ENCODE data around the gene MXRA7.

The MXRA7 gene

GRCh38 chr17:76684756-76685155 lies 26.0 kb downstream of the MXRA7 start:
- no peak overlapping the region for H3K4me3 ChIP-seq (ENCODE audit: low read depth, low read length)
- TF ChIP-seq, protein P1, sequence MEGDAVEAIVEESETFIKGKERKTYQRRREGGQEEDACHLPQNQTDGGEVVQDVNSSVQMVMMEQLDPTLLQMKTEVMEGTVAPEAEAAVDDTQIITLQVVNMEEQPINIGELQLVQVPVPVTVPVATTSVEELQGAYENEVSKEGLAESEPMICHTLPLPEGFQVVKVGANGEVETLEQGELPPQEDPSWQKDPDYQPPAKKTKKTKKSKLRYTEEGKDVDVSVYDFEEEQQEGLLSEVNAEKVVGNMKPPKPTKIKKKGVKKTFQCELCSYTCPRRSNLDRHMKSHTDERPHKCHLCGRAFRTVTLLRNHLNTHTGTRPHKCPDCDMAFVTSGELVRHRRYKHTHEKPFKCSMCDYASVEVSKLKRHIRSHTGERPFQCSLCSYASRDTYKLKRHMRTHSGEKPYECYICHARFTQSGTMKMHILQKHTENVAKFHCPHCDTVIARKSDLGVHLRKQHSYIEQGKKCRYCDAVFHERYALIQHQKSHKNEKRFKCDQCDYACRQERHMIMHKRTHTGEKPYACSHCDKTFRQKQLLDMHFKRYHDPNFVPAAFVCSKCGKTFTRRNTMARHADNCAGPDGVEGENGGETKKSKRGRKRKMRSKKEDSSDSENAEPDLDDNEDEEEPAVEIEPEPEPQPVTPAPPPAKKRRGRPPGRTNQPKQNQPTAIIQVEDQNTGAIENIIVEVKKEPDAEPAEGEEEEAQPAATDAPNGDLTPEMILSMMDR (IDR thresholded peaks at IDR 0.05; ENCODE audit: control insufficient read depth, extremely low read depth, insufficient read depth), result no peak
- DNase-seq (ENCODE audit: low read depth), result no peak

GRCh38 chr17:76683921-76684745 lies 26.6 kb downstream of the MXRA7 start:
- TF ChIP-seq, protein P1 (IDR thresholded peaks at IDR 0.05; ENCODE audit: control insufficient read depth, extremely low read depth, insufficient read depth), result no peak
- H3K4me3 ChIP-seq (ENCODE audit: low read depth, low read length), result no peak overlapping the region
- no peak for DNase-seq (ENCODE audit: low read depth)

GRCh38 chr17:76683011-76683755 lies 27.6 kb downstream of the MXRA7 start:
- no peak for DNase-seq (ENCODE audit: low read depth)
- TF ChIP-seq, protein P1 (IDR thresholded peaks at IDR 0.05; ENCODE audit: control insufficient read depth, extremely low read depth, insufficient read depth), result no peak

GRCh38 chr17:76682296-76682695 lies 28.5 kb downstream of the MXRA7 start:
- no peak overlapping the region for H3K4me3 ChIP-seq (ENCODE audit: low read depth, low read length)
- TF ChIP-seq, protein P1 (IDR thresholded peaks at IDR 0.05; ENCODE audit: control insufficient read depth, extremely low read depth, insufficient read depth), result no peak
- no peak for DNase-seq (ENCODE audit: low read depth)

More at GRCh38 chr17:76683011-76683755, 27.6 kb downstream of the MXRA7 start:
- H3K4me3 ChIP-seq (ENCODE audit: low read depth, low read length), result no peak overlapping the region

- no peak overlapping the region for H3K4me3 ChIP-seq (ENCODE audit: low read depth, low read length)
- DNase-seq (ENCODE audit: low read depth), result no peak
- TF ChIP-seq, protein P1 (IDR thresholded peaks at IDR 0.05; ENCODE audit: control insufficient read depth, extremely low read depth, insufficient read depth), result peak; percentile 79
Measured at GRCh38 chr17:76681222-76682137, 29.3 kb downstream of the MXRA7 start.

DNA sequence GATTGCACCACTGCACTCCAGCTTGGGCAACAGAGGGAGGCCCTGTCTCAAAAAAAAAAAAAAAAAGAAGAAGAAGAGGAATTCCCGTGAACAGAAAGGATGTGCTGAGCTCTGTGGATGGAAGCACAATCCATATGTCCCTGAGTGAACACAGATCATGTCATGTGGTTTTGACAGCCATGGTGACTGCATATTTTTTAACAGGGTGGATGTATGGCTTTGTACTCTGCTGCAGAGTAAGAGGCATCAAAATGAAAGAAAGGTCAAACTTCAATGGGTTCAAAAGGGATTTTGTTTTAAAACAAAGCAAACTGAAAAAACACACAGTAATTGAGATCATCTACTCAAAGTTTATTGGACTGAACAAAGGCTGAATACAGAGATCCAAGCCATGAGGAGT lies 31.5 kb downstream of the MXRA7 start:
- no peak for DNase-seq (ENCODE audit: low read depth)
- no peak overlapping the region for H3K4me3 ChIP-seq (ENCODE audit: low read depth, low read length)
- TF ChIP-seq, protein P1 (IDR thresholded peaks at IDR 0.05; ENCODE audit: control insufficient read depth, extremely low read depth, insufficient read depth), result no peak

Measured in LNCaP clone FGC (cell line).